C1 segment of cervical spinal cord (tissue), 14 donors: Measurements from ENCODE around the gene ZNF444.

Source experiments
- DNase-seq, 14 donors: peaks; one replicate each; lab custom pipeline; 2025; lab: John Stamatoyannopoulos, UW

ZNF444 gene

DNA sequence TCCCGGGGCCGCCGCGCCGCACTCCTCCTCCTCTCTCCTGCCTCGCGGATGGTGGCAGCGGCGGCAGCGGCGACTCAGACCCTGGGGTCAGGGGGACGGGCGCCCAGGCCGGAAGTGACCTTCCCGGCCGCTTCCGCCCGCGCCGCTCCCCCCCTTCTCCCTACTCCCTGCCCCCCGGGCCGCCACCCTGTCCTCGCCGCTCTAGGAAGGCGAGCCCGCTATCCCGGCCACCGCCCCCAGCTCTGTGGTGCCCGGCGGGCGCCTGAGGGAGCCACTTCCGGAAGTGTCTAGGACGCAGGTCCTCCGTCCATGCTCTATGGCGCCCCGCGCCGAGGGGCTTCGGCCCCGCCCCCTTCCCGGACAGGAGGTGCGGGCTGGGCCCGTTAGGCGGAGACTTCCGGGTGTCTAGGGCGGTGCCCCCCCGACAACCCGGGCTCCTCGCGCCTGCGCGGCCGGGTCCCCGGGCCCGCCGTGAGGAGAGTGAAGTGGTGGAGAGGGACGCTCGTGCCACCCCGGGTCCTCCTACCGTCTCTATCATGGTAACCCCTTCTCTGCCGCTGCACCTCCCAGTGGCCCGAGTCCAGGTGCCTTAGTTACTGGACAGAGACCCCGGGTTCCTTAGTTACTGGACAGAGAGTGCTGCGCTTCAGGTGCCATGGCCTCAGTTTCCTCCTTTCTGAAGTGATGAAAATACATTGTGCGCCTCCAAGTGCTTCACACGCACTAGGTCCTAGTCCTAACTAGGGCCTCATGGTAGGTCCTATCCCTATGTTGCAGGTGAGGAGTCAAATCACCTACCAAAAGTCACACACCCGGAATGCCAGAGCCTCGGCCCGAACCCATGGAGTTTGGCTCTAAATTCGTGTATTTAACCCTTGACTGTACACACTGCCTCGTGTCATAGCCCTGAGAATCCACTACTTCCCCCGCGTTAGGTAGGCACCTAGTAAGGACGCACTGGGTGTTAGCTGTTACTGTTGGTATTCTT lies 19.6 kb upstream of the ZNF444 start, which contains the start of gene ZNF787:
ZNF787 (minus strand) TSS at position 116 of the 988 bp plus-strand sequence. CDS start 18,078 bp downstream, outside the sequence.
- peak; percentile 78 to 100 (median 98) for DNase-seq

DNA sequence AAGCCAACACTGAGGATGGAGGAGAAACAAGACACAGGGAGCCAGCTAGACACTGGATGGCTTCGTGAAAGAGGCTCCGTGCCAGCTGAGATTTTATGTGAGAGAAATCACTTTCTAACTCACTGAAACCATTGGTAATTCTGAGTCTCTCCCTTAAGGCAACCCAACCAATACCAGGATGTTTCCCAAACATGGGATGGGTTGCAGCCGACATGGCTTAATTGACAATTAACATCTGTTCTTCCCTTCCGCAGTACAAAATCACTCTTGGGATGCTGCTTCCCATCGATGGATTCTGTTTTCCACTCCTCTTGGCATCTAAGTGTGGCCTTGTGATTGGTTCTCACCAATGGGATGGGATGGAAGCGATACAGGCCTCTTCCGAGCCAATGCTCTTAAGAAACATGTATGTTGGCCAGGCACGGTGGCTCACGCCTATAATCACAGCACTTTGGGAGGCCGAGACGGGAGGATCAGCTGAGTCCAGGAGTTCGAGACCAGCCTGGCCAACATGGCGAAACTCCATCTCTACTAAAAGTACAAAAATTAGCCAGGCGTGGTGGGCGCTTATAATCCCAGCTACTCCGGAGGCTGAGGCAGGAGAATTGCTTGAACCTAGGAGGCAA lies 17.7 kb upstream of the ZNF444 start:
- DNase-seq = no peak

DNA sequence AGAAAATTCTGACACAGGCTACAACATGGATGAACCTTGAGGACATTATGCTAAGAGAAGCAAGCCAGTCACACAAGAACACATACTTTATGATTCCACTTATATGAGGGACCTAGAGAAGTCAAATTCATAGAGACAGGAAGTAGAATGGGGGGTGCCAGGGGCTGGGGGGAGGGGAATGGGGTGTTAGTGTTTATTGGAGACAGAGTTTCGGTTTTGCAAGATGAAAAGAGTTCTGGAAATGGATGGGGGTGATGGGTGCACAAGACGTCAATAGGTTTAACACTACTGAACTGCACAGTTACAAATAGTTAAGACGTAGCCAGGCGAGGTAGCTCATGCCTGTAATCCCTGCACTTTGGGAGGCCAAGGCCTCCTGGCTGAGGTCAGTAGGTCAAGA lies 16.5 kb upstream of the ZNF444 start:
- no peak for DNase-seq

DNA sequence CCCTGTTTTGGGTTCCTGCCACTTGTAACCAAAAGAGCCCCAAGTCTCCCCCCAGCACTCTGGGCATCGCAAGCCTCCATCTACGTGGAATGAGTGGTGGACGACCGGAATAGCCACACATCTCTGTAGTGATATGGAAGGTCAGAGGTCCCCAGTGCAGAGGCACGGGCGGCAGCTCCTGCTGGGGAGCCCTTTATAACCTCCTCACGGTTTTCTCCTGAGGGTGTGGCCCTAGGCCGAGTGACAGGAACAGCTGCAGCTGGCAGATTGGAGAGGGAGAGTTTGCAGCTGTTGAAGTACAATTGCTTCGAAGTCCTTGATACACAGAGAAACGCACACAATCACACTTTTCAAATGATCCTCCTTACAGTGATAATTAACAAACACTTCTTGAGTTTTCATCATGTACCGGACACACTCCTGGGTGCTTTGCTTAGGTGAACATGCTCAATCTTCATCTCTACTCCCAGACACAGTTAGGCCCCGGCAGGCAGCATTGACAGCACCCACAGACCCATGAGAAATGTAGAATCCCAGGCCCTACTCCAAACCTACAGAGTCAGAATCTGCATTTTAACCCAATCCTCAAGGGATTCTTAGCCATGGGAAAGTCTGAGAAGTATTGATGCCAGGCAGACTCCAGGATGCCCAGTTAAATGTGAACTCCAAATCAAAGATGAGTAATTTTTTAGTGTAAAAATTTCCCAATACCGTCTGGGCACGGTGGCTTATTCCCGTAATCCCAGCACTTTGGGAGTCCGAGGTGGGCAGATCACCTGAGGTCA lies 15.1 kb upstream of the ZNF444 start:
- no peak for DNase-seq

DNA sequence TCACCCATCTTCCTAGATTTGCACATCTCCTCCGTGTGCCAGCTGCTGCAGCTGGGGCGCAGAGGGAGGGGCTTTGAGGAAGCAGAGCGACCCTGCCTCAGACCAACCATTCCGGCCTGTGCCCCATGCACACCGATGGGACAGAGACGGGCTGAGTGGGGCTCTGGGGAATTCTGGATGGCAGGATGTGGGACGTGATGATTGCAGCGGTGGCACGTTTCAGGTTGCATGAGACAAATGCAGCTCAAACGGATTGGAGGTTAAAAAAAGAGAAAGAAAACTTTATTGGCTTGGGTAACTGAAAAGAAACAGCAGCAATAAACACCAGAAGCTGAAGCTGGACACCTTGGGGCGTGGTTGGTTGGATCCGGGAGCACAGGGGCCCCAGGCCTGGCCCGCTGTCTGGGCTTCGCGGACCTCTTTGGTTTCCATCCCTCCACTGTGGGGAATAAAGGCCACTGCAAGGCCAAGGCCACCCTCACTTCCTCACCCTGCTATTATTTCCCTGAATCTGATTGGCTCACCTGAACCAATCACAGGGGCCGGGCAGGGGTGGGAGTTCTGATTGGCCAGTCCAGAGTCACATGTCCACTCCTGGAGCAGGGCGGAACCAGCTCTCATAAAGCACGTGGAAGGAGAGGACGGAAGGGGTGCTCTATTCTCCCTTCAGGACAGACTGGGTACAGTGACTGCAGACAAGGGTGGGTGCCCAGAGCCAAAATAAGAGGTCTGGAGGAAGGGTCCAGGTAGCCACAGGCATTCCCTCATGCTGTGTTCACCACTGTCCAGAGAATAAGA lies 13.9 kb upstream of the ZNF444 start:
- DNase-seq = no peak

DNA sequence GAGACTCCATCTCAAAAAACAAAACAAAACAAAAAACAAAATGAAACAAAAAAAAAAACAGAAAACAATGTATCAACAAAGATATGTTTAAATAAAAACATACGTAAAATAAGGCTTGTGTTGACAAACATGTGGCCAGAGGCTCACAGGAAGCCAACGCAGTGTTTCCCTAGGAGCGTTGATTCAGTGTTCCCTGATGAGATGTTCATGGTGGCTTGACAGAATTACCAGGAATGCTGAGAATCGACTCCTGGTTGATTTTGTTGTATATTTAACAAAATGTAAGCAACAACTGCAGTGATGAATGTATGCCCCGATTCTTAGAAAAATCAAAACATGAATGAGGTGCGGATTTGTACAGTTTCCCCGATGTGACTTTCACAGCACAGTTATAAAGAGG lies 11.1 kb upstream of the ZNF444 start:
- DNase-seq = no peak

DNA sequence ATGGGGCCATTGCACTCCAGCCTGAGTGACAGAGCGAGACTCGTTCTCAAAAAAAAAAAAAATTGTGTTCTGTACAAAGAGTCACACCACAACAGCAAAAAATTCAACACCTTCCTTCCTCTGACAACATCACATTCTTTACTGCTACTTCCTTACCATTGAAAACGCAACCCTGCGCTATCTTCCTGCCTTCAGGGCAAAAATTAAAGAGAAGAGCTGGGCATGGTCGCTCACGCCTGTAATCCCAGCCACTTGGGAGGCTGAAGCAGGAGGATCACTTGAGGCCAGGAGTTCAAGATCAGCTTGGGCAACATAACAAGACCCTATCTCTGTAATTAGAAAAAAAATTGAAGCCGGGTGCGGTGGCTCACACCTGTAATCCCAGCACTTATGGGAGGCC lies 9.4 kb upstream of the ZNF444 start:
- no peak for DNase-seq

DNA sequence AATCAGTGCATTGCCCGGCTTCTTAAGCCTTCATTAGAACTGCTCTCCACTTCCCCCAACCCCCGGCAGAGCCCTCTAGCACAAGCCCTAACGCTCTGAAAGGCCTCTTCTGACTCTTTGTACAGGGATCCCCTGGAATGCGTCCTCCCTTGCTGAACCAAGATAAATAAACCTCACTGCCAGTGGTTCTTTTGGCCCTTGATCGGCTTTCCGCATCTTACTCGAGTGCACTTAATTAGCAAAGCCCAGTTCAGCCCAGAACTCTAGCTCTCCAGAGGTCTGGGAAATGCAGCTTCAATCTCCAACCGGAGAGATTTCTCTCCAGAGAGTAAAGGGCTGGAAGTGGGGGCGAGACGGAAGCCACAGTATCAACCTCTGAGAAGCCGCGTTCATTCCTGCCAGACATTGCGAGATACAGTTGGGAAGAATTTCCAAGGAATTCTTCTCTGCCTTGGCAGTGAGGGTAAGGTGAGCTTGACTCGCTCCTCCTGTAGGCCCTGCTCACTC lies 8.7 kb upstream of the ZNF444 start:
- no peak for DNase-seq

DNA sequence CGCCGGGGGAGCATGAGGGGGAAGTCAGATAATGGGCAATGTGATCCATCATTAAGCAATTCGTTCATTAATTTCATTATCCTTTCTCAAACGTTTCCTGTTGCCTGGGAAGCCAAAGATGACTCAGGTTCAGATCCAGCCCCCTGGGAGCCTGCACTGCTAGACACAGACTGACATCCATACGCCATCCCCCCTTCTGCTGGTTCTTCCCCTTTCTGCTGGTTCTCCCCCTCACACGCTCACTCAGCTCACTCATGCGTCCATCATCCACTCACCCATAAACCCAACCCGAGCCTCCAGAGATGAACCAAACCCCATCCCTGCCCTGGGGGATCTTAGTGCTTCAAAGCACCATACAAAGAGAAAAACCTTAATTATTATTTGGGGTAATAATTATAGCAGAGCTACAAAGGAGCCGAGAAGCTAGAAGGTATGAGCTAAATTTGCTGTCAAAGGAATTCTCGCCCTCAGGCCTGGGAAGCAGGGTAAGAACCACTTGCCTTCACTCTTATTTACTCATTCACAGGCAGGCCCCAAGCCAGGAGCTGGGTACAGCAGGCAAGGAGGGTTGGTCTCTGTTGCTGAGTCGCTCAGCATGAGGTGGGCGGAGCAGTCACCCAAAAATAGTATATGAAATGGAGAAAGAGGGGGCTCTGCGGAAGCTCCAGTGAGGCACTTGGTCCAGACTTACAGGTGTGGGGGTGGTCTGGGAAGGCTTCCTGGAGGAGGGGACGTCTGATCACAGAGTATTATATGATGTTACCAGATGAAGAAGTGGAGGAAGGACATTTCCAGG lies 7.0 kb upstream of the ZNF444 start:
- no peak for DNase-seq

DNA sequence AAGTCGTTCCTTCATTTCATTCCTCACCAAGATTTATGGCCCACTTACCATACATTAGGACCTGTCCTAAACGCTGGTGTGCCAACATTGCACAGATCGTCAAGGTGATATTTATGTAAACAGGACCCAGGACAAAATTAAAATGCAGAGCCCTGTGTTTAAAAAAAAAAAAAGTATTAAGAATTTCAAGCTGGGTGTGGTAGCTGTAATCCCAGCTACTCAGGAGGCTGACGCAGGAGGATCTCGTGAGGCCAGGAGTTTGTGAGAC lies 6.5 kb upstream of the ZNF444 start:
- DNase-seq = no peak

DNA sequence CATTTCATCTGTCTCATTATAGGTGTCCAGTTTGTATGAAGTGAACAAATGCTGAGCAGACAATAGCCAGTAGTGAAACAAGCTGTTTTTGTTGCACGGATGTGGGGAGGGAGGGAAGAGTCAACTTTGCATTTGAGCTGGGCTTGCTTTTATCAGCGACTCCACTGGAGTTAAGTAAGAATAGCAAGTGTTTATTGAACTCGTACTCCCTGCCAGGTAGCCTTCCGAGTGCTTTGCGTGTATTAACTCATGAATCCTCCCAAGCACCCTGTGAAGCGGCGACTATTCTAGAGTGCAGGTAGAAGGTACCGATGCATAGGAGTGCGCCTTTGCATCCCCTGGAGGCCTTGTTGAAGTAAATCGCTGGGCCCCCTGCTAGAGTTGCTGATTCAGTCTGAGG lies 4.7 kb upstream of the ZNF444 start:
- DNase-seq = no peak

DNA sequence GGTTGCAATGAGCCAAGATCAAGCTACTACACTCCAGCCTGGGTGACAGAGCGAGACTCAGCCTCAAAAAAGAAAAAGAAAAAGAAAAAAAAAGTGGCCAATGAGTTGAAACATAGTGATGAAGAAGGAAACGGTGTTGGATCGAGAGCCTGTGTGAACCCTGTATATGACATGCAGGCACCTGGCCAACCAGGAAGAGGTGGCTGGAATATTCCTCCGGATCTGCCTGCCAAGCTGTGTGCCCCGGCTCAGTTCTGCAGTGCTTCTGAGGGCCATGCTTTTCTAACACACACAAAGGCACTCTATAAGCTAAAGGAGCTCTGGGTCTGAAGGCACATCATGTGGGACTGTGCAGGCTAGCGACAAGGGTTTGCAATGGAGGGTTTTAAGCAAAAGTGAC lies 3.7 kb upstream of the ZNF444 start:
- no peak for DNase-seq

DNA sequence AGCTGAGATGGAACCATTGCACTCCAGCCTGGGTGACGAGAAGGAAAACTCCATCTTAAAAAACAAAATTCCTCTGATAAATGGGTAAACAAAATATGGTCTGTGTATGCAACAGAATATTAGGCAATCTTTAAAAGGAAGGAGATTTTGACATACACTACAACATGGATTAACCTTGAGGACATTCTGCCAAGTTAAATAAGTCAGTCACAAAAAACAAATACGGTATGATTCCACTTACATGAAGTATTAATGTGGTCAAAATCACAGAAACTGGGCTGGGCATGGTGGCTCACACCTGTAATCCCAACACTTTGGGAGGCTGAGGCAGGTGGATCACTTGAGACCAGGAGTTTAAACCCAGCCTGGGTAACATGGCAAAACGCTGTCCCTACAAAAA lies 3.0 kb upstream of the ZNF444 start:
- no peak for DNase-seq

DNA sequence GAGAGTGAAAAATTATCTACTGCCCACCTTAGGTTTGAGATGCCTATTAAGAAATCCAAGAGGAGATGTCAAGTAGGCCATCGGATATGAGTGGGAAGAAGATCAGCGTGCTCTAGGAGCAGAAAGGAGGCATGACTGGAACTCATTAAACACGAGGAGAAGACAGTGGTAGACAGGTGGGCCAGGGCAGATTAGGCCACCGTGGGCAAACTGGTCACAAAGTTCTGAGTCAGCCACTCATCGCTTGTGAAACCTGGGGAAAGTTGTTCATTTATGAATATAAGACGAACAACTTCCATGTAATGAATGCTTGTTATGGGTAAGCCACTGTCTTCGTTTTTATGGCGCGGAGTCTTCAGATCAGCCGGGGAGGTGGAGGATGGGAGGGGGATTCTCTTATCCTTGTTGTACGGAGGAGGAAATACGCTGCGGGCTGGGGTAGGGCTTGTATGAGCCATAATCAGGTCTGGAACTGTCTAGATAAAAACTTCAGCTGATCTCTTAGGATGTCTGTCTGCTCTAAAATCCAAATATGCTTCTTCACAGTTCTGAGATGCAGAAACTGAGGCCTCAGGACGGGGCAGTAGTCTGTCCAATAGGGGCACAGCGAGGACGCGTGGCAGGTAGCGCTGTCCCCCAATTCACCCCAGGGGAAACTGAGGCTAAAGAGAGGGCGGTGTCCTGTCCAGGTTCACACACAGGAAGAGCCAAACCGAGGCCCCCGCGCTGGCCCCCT lies 1.1 kb upstream of the ZNF444 start:
- no peak for DNase-seq

DNA sequence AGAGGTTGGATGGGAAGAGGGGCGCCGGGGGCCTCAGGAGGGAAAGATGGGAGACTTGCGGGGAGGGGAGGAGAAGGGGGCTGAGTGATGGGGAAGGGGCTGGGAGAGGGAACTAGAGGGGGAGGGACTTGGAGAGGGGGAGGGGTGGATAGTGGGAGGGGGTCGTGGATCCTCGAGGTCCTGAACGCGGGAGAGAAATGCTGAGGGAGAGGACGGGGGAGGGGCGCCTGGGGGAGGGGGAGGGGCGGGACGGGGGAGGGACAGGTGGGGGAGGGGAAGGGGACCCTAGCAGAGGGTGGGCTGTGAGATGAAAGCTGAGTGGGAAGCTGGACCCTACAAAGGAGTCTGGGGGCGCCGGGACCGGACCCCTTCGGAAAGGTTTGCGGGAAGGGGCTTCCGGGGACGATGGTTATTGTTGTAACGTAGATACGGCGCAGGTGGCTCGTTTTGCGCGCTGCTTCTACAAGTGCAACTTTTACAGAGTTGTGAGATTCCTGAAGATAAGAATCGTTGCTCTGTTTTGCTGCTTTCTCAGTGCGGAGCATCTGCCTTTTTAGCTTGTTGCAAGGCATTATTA lies 418 bp downstream of the ZNF444 start:
- DNase-seq = peak in 1 of 14 donors; percentile 34

DNA sequence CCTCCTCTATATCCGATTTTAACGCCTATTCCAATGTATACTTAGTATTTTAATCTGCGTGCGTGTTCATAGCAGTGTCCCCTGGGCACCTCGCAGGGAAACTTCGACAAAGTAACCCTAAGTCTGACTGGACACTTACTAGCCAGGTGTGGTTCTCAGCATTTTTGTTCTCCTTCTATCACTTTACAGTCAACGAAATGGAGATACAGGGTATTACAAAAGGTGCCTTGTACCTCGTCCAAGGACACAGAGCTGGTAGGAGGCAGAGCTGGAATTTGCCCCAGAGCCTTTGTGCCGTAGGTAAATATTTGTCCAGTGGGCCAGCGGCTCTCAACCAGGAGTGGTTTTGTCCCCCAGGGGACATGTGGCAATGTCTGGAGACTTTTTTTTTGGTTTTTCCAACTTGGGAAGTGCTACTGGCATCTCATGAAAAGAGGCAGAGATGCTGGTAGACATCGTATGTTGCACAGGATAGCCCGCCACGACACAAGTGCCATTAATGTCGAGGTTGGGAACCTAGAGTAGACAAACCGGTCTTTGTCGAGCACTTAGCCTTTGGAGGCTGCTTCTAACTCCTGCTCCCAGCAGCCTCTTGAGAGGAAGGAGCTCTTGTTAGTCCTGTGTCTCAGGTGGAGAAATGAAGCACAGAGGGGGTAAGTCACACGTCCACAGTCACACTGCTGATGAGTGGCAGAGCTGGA lies 1.1 kb downstream of the ZNF444 start:
- DNase-seq = peak in 1 of 14 donors; percentile 1

DNA sequence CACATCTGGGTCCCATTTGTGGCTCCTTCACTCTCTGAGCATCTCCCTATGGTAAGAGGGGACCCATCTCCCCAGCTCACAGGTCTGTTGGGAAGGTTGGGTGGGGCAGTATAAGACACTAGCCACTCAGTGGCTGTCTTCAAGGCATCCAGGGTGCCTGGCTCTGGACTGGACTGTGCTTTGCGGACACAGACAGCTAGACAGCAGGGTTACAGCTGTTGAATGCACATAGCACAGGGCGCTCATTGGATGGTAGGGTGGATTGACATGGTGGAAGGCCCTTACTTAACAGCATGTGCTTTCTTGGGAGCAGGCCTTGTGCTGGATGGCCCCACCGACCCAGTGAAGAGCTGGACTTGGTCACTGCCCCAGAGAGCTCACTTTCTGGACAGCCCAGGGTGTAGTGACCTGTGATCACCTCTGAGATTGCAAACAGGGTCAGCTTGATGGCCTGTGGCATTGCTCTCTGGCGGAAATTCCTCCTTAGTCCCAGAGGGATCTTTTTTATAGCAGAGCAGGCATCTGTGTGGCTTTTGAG lies 1.9 kb downstream of the ZNF444 start:
- no peak for DNase-seq

DNA sequence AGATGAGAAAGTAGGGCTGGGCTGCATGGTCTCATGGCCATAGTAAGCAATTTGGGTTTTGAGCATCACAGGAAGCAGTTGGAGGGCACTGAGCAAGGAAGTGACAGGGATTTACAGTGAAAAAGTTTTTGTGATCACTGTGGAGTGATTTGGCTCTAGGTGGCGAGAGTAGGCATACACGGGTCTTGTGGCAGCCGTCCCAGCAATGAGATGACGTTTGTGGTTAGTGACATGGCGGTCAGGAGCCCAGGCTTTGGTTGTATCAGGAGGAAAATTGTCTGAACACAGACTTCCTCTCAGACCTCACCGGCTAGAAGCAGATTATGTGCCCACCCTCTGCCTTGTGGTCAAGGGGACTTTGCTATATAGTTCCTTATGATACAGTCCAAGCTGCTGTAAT lies 3.3 kb downstream of the ZNF444 start:
- DNase-seq = no peak

DNA sequence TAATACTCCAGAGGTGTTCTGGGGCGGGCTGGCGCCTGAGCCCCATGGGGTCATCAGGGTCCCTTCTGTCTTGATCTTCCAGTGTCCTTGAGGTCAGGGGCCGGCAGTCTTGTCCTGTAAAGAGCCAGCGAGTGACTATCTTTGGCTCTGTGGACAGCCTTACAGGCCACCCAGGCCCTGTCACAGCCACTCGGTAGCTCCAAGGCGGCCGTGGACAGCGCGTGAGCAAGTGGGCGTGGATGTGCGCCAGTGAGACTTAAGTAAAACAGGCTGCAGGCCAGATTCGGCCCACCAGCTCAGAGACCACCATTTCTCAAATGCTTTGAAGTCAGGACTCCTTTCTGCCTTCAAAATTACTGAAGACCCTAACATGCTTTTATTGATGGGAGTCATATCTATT lies 3.7 kb downstream of the ZNF444 start:
- DNase-seq = no peak
